OCI-LY7 (cell line): ENCODE results near the gene FZD1. TPM values are rescaled to one million over a fixed set of nuclear protein-coding genes. Genes with fewer than 3 reads are reported as not detected.

ENCODE experiments used
- BruUV-seq: library from RNA; stranded (reverse); fragments of 400-500 nt; replicated peaks from 2 replicates; lab custom pipeline; 2021; lab: Mats Ljungman, UMichigan
- CTCF ChIA-PET: fragments of 300-600 bp; sonication (Branson Sonifier 250); formaldehyde crosslinking; loops from one replicate; lab custom pipeline; 2022; ENCODE audit warnings: antibody characterized with exemption; ENCODE audit not compliant: unreplicated experiment; lab: Charles Lee
- POLR2A ChIA-PET: fragments of 300-600 bp; sonication (Branson Sonifier 250); formaldehyde crosslinking; loops from one replicate; lab custom pipeline; 2022; ENCODE audit warnings: antibody characterized with exemption; lab: Charles Lee
- DNase-seq: peaks from one replicate; pipeline ENCODE4 v3.0.0-alpha.2; 2015; ENCODE audit warnings: low spot score
- H2AFZ ChIP-seq: fragments of 200-600 bp; sonication (generic), shearing (Covaris generic); 2 replicates; pipeline ENCODE4 v1.6.1; 2014; ENCODE audit warnings: mild to moderate bottlenecking, antibody characterized with exemption, low read length, moderate library complexity
- H3K27ac ChIP-seq: fragments of 200-600 bp; sonication (generic); 2 replicates; pipeline ENCODE4 v1.5.1; 2014; ENCODE audit warnings: mixed run types, low read depth, mild to moderate bottlenecking, moderate library complexity, low read length, inconsistent platforms; ENCODE audit not compliant: poor library complexity, severe bottlenecking
- H3K36me3 ChIP-seq: fragments of 200-600 bp; sonication (generic); 2 replicates; pipeline ENCODE4 v1.6.1; 2014; ENCODE audit warnings: mild to moderate bottlenecking, antibody characterized with exemption, low read length, moderate library complexity, mixed read lengths; ENCODE audit not compliant: insufficient read depth
- H3K4me1 ChIP-seq: fragments of 200-600 bp; sonication (generic); 2 replicates; pipeline ENCODE4 v1.5.1; 2014; ENCODE audit warnings: mild to moderate bottlenecking, low read length; ENCODE audit not compliant: insufficient read depth, poor library complexity, severe bottlenecking
- H3K4me2 ChIP-seq: fragments of 200-600 bp; sonication (generic); 2 replicates; pipeline ENCODE4 v1.6.1; 2014; ENCODE audit warnings: mild to moderate bottlenecking, low read length
- H3K4me3 ChIP-seq: fragments of 200-600 bp; sonication (generic); 2 replicates; pipeline ENCODE4 v1.5.1; 2014; ENCODE audit warnings: mild to moderate bottlenecking, low read depth, low read length; ENCODE audit not compliant: poor library complexity, severe bottlenecking
- H3K79me2 ChIP-seq: fragments of 200-600 bp; sonication (generic); 2 replicates; pipeline ENCODE4 v1.6.1; 2016; ENCODE audit warnings: low read depth, mild to moderate bottlenecking, low read length, moderate library complexity, mixed read lengths; ENCODE audit not compliant: insufficient read depth
- H3K9me2 ChIP-seq: fragments of 200-600 bp; sonication (generic); 2 replicates; pipeline ENCODE4 v1.6.1; 2016; ENCODE audit warnings: mild to moderate bottlenecking, low read length, mixed read lengths; ENCODE audit not compliant: insufficient read depth
- H3K9me3 ChIP-seq: fragments of 200-600 bp; sonication (generic); 2 replicates; pipeline ENCODE4 v1.6.1; 2014; ENCODE audit warnings: mild to moderate bottlenecking, mixed run types, low read length, mixed read lengths
- H4K20me1 ChIP-seq: fragments of 200-600 bp; sonication (generic); 2 replicates; pipeline ENCODE4 v1.6.1; 2014; ENCODE audit warnings: mild to moderate bottlenecking, antibody characterized with exemption, low read length, moderate library complexity, mixed read lengths; ENCODE audit not compliant: insufficient read depth
- EZH2phosphoT487 ChIP-seq: fragments of 200-600 bp; sonication (generic); IDR thresholded peaks from 2 replicates; pipeline ENCODE4 v1.6.1; 2018; ENCODE audit warnings: low read depth, borderline replicate concordance, mild to moderate bottlenecking, mixed run types, antibody characterized with exemption, low read length, moderate library complexity, mixed read lengths
- intact Hi-C: fragments of 100-400 bp; cut with micrococcal nuclease; formaldehyde crosslinking; loops from one replicate; pipeline ENCODE4 v1.10.0; 2022; ENCODE audit not compliant: unreplicated experiment
- total RNA-seq, 2 experiments: library from RNA; depleted of rRNA in 1 of 2; stranded (reverse); fragments of >200 nt in 1 of 2; shearing (Covaris generic) in 1 of 2; gene quantifications; 2 replicates each; pipeline ENCODE4 v1.2.3, GENCODE V29; 2014 to 2022
- TF ChIP-seq, protein P1 (sequence below): fragments of 200-600 bp; sonication (generic); conservative IDR thresholded peaks from 2 replicates; pipeline ENCODE4 v1.5.1; 2014; ENCODE audit warnings: mild to moderate bottlenecking, antibody characterized with exemption, low read length, moderate library complexity, mixed read lengths

The FZD1 gene
- total RNA-seq, 2 experiments from 2014 or later = 1.3 to 2.4 TPM

DNA sequence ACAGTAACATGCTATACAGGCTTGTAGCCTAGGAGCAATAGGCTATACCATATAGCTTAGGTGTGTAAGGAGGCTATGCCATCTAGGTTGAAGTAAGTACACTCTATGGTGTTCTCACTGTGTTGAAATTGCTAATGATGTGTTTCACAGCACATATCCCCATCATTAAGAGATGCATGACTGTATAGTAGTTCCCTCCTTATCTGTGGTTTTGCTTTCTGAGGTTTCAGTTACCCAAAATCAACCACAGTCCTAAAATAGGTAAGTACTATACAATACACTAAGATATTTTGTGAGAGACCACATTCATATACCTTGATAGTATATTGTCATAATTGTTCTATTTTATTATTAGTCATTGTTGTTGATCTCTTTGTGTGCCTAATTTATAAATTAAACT lies 12.7 kb downstream of the FZD1 start:
- no TSS peak for BruUV-seq
- H3K4me1 ChIP-seq = no peaks in the 10 kb centered on the region
- H3K9me2 ChIP-seq = no peaks in the 10 kb centered on the region
- H3K4me2 ChIP-seq = no peak overlapping the region
- H4K20me1 ChIP-seq = no peaks in the 10 kb centered on the region
- TF ChIP-seq, protein P1, sequence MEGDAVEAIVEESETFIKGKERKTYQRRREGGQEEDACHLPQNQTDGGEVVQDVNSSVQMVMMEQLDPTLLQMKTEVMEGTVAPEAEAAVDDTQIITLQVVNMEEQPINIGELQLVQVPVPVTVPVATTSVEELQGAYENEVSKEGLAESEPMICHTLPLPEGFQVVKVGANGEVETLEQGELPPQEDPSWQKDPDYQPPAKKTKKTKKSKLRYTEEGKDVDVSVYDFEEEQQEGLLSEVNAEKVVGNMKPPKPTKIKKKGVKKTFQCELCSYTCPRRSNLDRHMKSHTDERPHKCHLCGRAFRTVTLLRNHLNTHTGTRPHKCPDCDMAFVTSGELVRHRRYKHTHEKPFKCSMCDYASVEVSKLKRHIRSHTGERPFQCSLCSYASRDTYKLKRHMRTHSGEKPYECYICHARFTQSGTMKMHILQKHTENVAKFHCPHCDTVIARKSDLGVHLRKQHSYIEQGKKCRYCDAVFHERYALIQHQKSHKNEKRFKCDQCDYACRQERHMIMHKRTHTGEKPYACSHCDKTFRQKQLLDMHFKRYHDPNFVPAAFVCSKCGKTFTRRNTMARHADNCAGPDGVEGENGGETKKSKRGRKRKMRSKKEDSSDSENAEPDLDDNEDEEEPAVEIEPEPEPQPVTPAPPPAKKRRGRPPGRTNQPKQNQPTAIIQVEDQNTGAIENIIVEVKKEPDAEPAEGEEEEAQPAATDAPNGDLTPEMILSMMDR = no peak
- TF ChIP-seq EZH2phosphoT487 = no peak
- H3K79me2 ChIP-seq = no peaks in the 10 kb centered on the region
- no peak overlapping the region for H3K27ac ChIP-seq
- ChIA-PET CTCF (no interaction called here), POLR2A (interaction anchor here (0.9 kb wide), 1 partner anchor 39 kb away, joined by 3 read pairs; no protein-coding TSS in a partner anchor)
- no peak overlapping the region for H2AFZ ChIP-seq
- H3K36me3 ChIP-seq = no peaks in the 10 kb centered on the region
- H3K4me3 ChIP-seq = no peak overlapping the region
- intact Hi-C loops = no loop called here
- DNase-seq = no peak
- H3K9me3 ChIP-seq = no peaks in the 10 kb centered on the region

DNA sequence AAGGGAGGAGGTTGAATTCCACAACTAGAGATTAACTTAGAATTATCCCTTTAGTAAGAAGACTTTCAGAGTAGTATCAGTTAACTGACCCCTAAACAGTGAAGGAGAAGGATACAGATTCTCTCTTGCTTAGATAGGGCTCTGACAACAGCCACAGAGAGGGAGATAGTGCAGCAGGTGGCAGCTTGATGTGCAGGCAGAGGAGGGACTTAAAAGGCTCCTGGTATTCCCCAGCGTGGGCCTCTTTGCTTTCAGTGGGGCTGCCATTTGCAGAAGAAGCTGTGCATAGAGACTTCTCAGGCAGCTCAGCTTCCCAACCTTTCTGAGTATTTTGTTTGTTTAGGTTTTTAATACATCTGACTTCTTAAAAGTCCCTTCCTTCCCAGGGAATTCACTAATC lies 16.0 kb downstream of the FZD1 start:
- TF ChIP-seq EZH2phosphoT487 = no peak
- TF ChIP-seq, protein P1 = no peak
- intact Hi-C loops = no loop called here

DNA sequence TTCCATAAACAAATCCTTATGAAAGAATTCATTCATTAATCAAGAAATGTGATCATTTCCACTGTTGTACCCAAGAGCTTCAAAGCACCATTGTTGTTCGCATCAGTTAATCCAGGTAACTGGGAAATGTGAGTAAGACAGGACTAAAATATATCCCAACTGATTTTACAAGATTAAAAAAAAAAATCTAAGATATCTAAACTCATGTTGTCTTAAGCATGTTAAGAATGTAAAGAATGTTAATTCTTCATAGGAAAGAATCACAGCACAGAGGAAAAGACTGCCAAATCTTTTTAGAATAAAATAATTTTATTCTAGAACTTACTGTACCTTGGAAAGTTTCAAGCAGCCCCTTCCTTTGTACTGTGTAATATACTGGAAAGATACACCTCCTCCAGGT lies 16.4 kb downstream of the FZD1 start:
- CTCF ChIA-PET = no interaction called here
- Histone ChIP-seq H3K9me2 (no peaks in the 10 kb centered on the region), H3K4me3 (no peak overlapping the region), H3K4me2 (no peak overlapping the region), H2AFZ (no peak overlapping the region), H3K36me3 (no peaks in the 10 kb centered on the region), H3K4me1 (no peaks in the 10 kb centered on the region), H3K79me2 (no peaks in the 10 kb centered on the region), H4K20me1 (no peaks in the 10 kb centered on the region), H3K9me3 (no peaks in the 10 kb centered on the region), H3K27ac (no peak overlapping the region)
- no TSS peak for BruUV-seq
- no peak for DNase-seq
- intact Hi-C loops = no loop called here
- no peak for TF ChIP-seq EZH2phosphoT487
- TF ChIP-seq, protein P1 = no peak
- POLR2A ChIA-PET = no interaction called here

More for the DNA sequence above, 16.0 kb downstream of the FZD1 start:
- Histone ChIP-seq H3K4me1 (no peaks in the 10 kb centered on the region), H3K79me2 (no peaks in the 10 kb centered on the region), H3K36me3 (no peaks in the 10 kb centered on the region), H3K9me2 (no peaks in the 10 kb centered on the region), H3K4me3 (no peak overlapping the region), H2AFZ (no peak overlapping the region), H4K20me1 (no peaks in the 10 kb centered on the region), H3K4me2 (no peak overlapping the region), H3K27ac (no peak overlapping the region), H3K9me3 (no peaks in the 10 kb centered on the region)
- DNase-seq = no peak
- BruUV-seq = no TSS peak
- ChIA-PET POLR2A (no interaction called here), CTCF (no interaction called here)
